H1 (cell line): ENCODE results near the gene SQOR. TPM values are rescaled to one million over a fixed set of nuclear protein-coding genes. Genes with fewer than 3 reads are reported as not detected.

Source experiments
- CTCF ChIA-PET: fragments of 300-600 bp; sonication (Branson Sonifier 250); formaldehyde crosslinking; loops from one replicate; lab custom pipeline; 2021; ENCODE audit not compliant: partially characterized antibody; lab: Charles Lee
- POLR2A ChIA-PET: fragments of 300-600 bp; sonication (Branson Sonifier 250); formaldehyde crosslinking; loops from one replicate; lab custom pipeline; 2021; ENCODE audit warnings: inconsistent platforms; ENCODE audit not compliant: partially characterized antibody; lab: Charles Lee
- DNase-seq, 2 experiments: peaks; one replicate each; pipeline versions ENCODE4 v3.0.0 to v3.0.0-alpha.2; 2010 to 2022; ENCODE audit warnings: low spot score in 2 of 2, low read depth in 1 of 2, mixed read lengths in 1 of 2
- FAIRE-seq: peaks from 2 replicates; lab custom pipeline; 2011; peaks lifted over from hg19 to GRCh38; lab: Jason Lieb, UNC
- H2AFZ ChIP-seq: 2 replicates; pipeline ENCODE4 v1.8.1; 2012; ENCODE audit warnings: low read length, inconsistent platforms
- H2AK5ac ChIP-seq: 2 replicates; pipeline ENCODE4 v1.6.1; 2013; ENCODE audit warnings: low read depth, low read length
- H2BK120ac ChIP-seq: replicated peaks from 2 replicates; pipeline ENCODE3; 2013; ENCODE audit warnings: low read depth, low read length, inconsistent platforms
- H2BK12ac ChIP-seq: 2 replicates; pipeline ENCODE4 v1.6.1; 2013; ENCODE audit warnings: low read depth, low read length
- H2BK15ac ChIP-seq: 2 replicates; pipeline ENCODE4 v1.6.1; 2013; ENCODE audit warnings: low read length
- H2BK20ac ChIP-seq: 2 replicates; pipeline ENCODE4 v1.6.1; 2013; ENCODE audit warnings: low read length
- H2BK5ac ChIP-seq: 2 replicates; pipeline ENCODE4 v1.6.1; 2013; ENCODE audit warnings: low read depth, low read length
- H3K14ac ChIP-seq: 2 replicates; pipeline ENCODE4 v1.6.1; 2013; ENCODE audit warnings: inconsistent platforms; ENCODE audit not compliant: insufficient read length
- H3K18ac ChIP-seq: 2 replicates; pipeline ENCODE4 v1.6.1; 2013; ENCODE audit warnings: low read length; ENCODE audit errors: extremely low read depth
- H3K23ac ChIP-seq: 2 replicates; pipeline ENCODE4 v1.6.1; 2013; ENCODE audit warnings: inconsistent platforms; ENCODE audit not compliant: insufficient read length
- H3K23me2 ChIP-seq: 2 replicates; pipeline ENCODE4 v1.6.1; 2013; ENCODE audit warnings: low read depth, low read length
- H3K27ac ChIP-seq: 2 replicates; pipeline ENCODE4 v1.6.1; 2011; ENCODE audit warnings: low read depth, low read length, inconsistent platforms
- H3K27me3 ChIP-seq, 4 experiments: replicated peaks in 1 of 4; 1 replicate in 1 of 4; 2 replicates in 3 of 4; pipeline versions ENCODE4 v1.6.1 to v1.8.1; 2011 to 2013; ENCODE audit warnings: low read length in 3 of 4, mild to moderate bottlenecking in 3 of 4, inconsistent platforms in 2 of 4, mixed read lengths in 2 of 4, moderate library complexity in 1 of 4; ENCODE audit not compliant: control insufficient read depth in 3 of 4, insufficient read depth in 3 of 4; ENCODE audit errors: extremely low read depth in 1 of 4
- H3K36me3 ChIP-seq, 4 experiments: 2 replicates each; pipeline versions ENCODE4 v1.6.1 to v1.8.1; 2011 to 2013; ENCODE audit warnings: mild to moderate bottlenecking in 4 of 4, low read length in 3 of 4, moderate library complexity in 2 of 4, control low read depth in 1 of 4, inconsistent platforms in 1 of 4; ENCODE audit not compliant: insufficient read depth in 4 of 4, control insufficient read depth in 2 of 4
- H3K4ac ChIP-seq: replicated peaks from 2 replicates; pipeline ENCODE3; 2013; ENCODE audit warnings: low read length, low read depth, mixed read lengths, inconsistent platforms; ENCODE audit not compliant: insufficient read length
- H3K4me1 ChIP-seq, 4 experiments: replicated peaks in 1 of 4; 1 replicate in 1 of 4; 2 replicates in 3 of 4; pipeline versions ENCODE4 v1.6.1 to v1.8.1; 2011 to 2013; ENCODE audit warnings: low read length in 3 of 4, inconsistent platforms in 2 of 4, mixed read lengths in 1 of 4; ENCODE audit not compliant: insufficient read depth in 4 of 4, control insufficient read depth in 3 of 4
- H3K4me2 ChIP-seq, 2 experiments: 2 replicates each; pipeline versions ENCODE4 v1.6.1 to v1.8.1; 2011 to 2013; ENCODE audit warnings: low read depth in 2 of 2, low read length in 2 of 2, control low read depth in 1 of 2, inconsistent platforms in 1 of 2, mild to moderate bottlenecking in 1 of 2; ENCODE audit not compliant: insufficient read depth in 1 of 2
- H3K4me3 ChIP-seq, 4 experiments: fragments of 200-600, 300-600 bp in 1 of 4; sonication (generic), shearing (Covaris generic), sonication (Bioruptor Twin) in 1 of 4; 2 replicates each; pipeline versions ENCODE4 v1.5.1 to v1.8.1; 2011 to 2016; ENCODE audit warnings: low read length in 4 of 4, low read depth in 3 of 4, control low read depth in 2 of 4, inconsistent platforms in 2 of 4, mild to moderate bottlenecking in 2 of 4, mixed read lengths in 1 of 4, moderate library complexity in 1 of 4; ENCODE audit not compliant: insufficient read depth in 2 of 4; ENCODE audit errors: extremely low read depth in 1 of 4
- H3K56ac ChIP-seq: replicated peaks from 2 replicates; pipeline ENCODE3; 2013; ENCODE audit warnings: low read depth, mild to moderate bottlenecking, mixed read lengths, low read length, inconsistent platforms; ENCODE audit not compliant: insufficient read length
- H3K79me1 ChIP-seq: 2 replicates; pipeline ENCODE4 v1.6.1; 2013; ENCODE audit warnings: low read depth, low read length, control low read depth
- H3K79me2 ChIP-seq, 2 experiments: 2 replicates each; pipeline versions ENCODE4 v1.6.1 to v1.8.1; 2012 to 2013; ENCODE audit warnings: low read length in 2 of 2, mild to moderate bottlenecking in 2 of 2, inconsistent platforms in 1 of 2; ENCODE audit not compliant: insufficient read depth in 2 of 2, control insufficient read depth in 1 of 2
- H3K9ac ChIP-seq, 4 experiments: replicated peaks in 1 of 4; 1 replicate in 1 of 4; 2 replicates in 3 of 4; pipeline versions ENCODE4 v1.6.1 to v1.8.1; 2011 to 2013; ENCODE audit warnings: low read depth in 3 of 4, low read length in 3 of 4, control low read depth in 2 of 4, mild to moderate bottlenecking in 2 of 4, moderate library complexity in 2 of 4, inconsistent platforms in 1 of 4; ENCODE audit errors: extremely low read depth in 1 of 4
- H3K9me3 ChIP-seq, 2 experiments: 2 replicates each; pipeline versions ENCODE4 v1.6.1 to v1.8.1; 2012 to 2013; ENCODE audit warnings: mild to moderate bottlenecking in 2 of 2, moderate library complexity in 2 of 2, control low read depth in 1 of 2, inconsistent platforms in 1 of 2, low read depth in 1 of 2, low read length in 1 of 2, mixed read lengths in 1 of 2; ENCODE audit not compliant: insufficient read depth in 2 of 2
- H4K20me1 ChIP-seq, 2 experiments: replicated peaks in 1 of 2; 2 replicates each; pipeline versions ENCODE3 to v1.8.1; 2011 to 2013; ENCODE audit warnings: inconsistent platforms in 2 of 2, low read length in 2 of 2, mild to moderate bottlenecking in 1 of 2; ENCODE audit not compliant: insufficient read depth in 2 of 2, control insufficient read depth in 1 of 2
- H4K5ac ChIP-seq: 2 replicates; pipeline ENCODE4 v1.6.1; 2013; ENCODE audit warnings: low read length, low read depth, mixed read lengths, inconsistent platforms; ENCODE audit not compliant: insufficient read length
- H4K8ac ChIP-seq: 2 replicates; pipeline ENCODE4 v1.8.0; 2013; ENCODE audit warnings: mild to moderate bottlenecking, moderate library complexity, low read length, inconsistent platforms; ENCODE audit not compliant: insufficient read depth; ENCODE audit errors: extremely low read depth
- H4K91ac ChIP-seq: replicated peaks from 2 replicates; pipeline ENCODE3; 2013; ENCODE audit warnings: low read length, mixed read lengths, inconsistent platforms; ENCODE audit not compliant: insufficient read length
- POLR2A ChIP-seq, 2 experiments: IDR thresholded peaks; 1 replicate in 1 of 2; 2 replicates in 1 of 2; pipeline ENCODE4 v1.6.1; 2011; ENCODE audit warnings: low read depth in 2 of 2, low read length in 2 of 2, mild to moderate bottlenecking in 2 of 2; ENCODE audit errors: control extremely low read depth in 1 of 2
- WGBS, 2 experiments: shearing (Covaris generic) in 1 of 2; methylation state at CpG; one replicate each; pipeline versions ENCODE4 v1.1.6 to v1.1.7; 2013 to 2015; ENCODE audit warnings: low lambda C conversion rate in 2 of 2, mixed read lengths in 2 of 2, inconsistent platforms in 1 of 2, low coverage in 1 of 2, missing lambda C conversion rate in 1 of 2; ENCODE audit not compliant: insufficient replicate concordance in 2 of 2, insufficient coverage in 1 of 2, insufficient read length in 1 of 2; ENCODE audit errors: extremely low coverage in 1 of 2, missing lambda C conversion rate in 1 of 2; 5-methylcytosine and 5-hydroxymethylcytosine counted together
- polyA plus RNA-seq, 7 experiments: library from polyadenylated mRNA; depleted of rRNA in 3 of 7; stranded (reverse) in 5 of 7; unstranded in 2 of 7; fragments of >200 nt in 5 of 7; fragments of 200-250 nt in 2 of 7; gene quantifications; 1 replicate in 5 of 7; 2 replicates in 1 of 7; 4 replicates in 1 of 7; pipeline versions ENCODE4 v1.2.1 to v1.2.3, GENCODE V29; 2011 to 2013; ENCODE audit warnings: missing spikeins in 2 of 7, mixed read lengths in 2 of 7
- total RNA-seq: library from RNA; stranded (reverse); fragmentation: NEBNext Ultra II Directional; extraction: Animal tissue kit (Norgen Biotek cat#: 25700); gene quantifications from 2 replicates; pipeline ENCODE4 v1.2.1, GENCODE V29; 2021

The SQOR gene
- total and polyA plus RNA-seq, 2 of the 8 experiments (the other 6 are each of a cell fraction or from before 2014, with no cell fraction given), result 0.20 to 0.22 TPM

DNA sequence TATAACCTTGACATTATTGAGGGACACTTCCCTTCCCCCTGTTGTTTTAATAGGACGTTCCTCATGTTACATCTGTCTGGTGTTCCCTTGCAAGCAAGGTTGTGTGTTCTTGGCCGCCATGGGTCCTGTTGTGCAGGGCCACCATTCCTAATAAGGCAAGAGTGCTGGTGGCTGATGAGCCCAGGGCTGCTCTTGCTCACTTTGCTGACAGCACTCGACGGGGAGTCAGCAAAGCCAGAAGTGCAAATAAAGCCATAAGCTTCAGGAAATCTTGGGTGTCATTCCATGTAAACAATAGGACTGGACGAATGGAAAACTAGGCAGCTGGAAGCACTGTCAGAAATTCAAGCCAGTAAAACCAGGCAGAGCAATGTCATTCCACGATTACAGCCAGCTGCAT is 75.8 kb downstream of the SQOR start:
- no peaks in the 10 kb centered on the region for H3K9me3 ChIP-seq
- no peak for TF ChIP-seq POLR2A (IDR thresholded peaks at IDR 0.05; ENCODE audit: control extremely low read depth in 1 of 2, low read depth in 2 of 2, low read length in 2 of 2)
- H4K91ac ChIP-seq, result no peak overlapping the region
- no peak overlapping the region for H4K8ac ChIP-seq
- no peak overlapping the region for H2BK12ac ChIP-seq
- H3K9ac ChIP-seq, result no peak overlapping the region
- no peak overlapping the region for H3K4me3 ChIP-seq
- 92% methylated on average over 6 of the region's 6 CpGs; no CpG with 5 or more reads in 1 of the 2 experiments for WGBS, 2 experiments
- no peak overlapping the region for H3K4me2 ChIP-seq
- DNase-seq (no peak), FAIRE-seq (no peak)
- H2BK20ac ChIP-seq, result no peak overlapping the region
- H2AK5ac ChIP-seq, result no peak overlapping the region
- no peaks in the 10 kb centered on the region for H3K79me2 ChIP-seq
- no peak overlapping the region for H2AFZ ChIP-seq
- no peak overlapping the region for H3K14ac ChIP-seq
- H2BK15ac ChIP-seq, result no peak overlapping the region
- CTCF ChIA-PET, result interaction anchor here (0.6 to 1.2 kb wide), 2 partner anchors 78 to 1328 kb away, joined by 3 to 4 read pairs; no protein-coding TSS in a partner anchor
- POLR2A ChIA-PET, result no interaction called here
- H3K27me3 ChIP-seq, result no peaks in the 10 kb centered on the region
- H3K36me3 ChIP-seq, result no peaks in the 10 kb centered on the region
- H3K23me2 ChIP-seq, result no peaks in the 10 kb centered on the region; the same call in 1 of the 2 replicates
- H2BK120ac ChIP-seq, result no peak overlapping the region
- no peak overlapping the region for H3K18ac ChIP-seq
- no peak overlapping the region for H3K23ac ChIP-seq
- H3K4ac ChIP-seq, result no peak overlapping the region
- H2BK5ac ChIP-seq, result no peak overlapping the region
- no peak overlapping the region for H4K5ac ChIP-seq
- H3K27ac ChIP-seq, result no peak overlapping the region
- H3K56ac ChIP-seq, result no peak overlapping the region
- H3K79me1 ChIP-seq, result no peaks in the 10 kb centered on the region
- H3K4me1 ChIP-seq, result peaks cover 0 to 2% (median 0%) of the 10 kb centered on the region in 4 experiments; a peak in 2 of 7 replicates
- H4K20me1 ChIP-seq, result no peaks in the 10 kb centered on the region
